ENCODE measurements around the gene SSR2. TPM values are rescaled to one million over a fixed set of nuclear protein-coding genes. Genes with fewer than 3 reads are reported as not detected.

The SSR2 gene
- 100 to 1,000 TPM; 193 TPM for total RNA-seq
- polyA plus RNA-seq (2013, experiment 1 of 2): 299 TPM
- 274 TPM for polyA plus RNA-seq (2013, experiment 2 of 2)
- long read RNA-seq, experiment 1, transcript SSR2-201 (6 exons, 1,116 nt): major isoform, 61 of 122 reads
- long read RNA-seq, experiment 1, partial matches to known transcripts: 42 of 122 reads
- long read RNA-seq, experiment 1, other reads (novel, unspliced or antisense): 14 of 122 reads
- long read RNA-seq, experiment 2, transcript SSR2-201 (6 exons, 1,116 nt): major isoform, 160 of 187 reads
- long read RNA-seq, experiment 2, partial matches to known transcripts: 20 of 187 reads
- long read RNA-seq, experiment 2, other reads (novel, unspliced or antisense): 2 of 187 reads
- long read RNA-seq, experiment 3, transcript SSR2-201 (6 exons, 1,116 nt): major isoform, 314 of 369 reads
- long read RNA-seq, experiment 3, transcript SSR2-209 (5 exons, 1,040 nt): minor isoform, 6 of 369 reads
- long read RNA-seq, experiment 3, partial matches to known transcripts: 36 of 369 reads
- long read RNA-seq, experiment 3, other reads (novel, unspliced or antisense): 9 of 369 reads
- long read RNA-seq, experiment 4, transcript SSR2-218 (6 exons, 1,008 nt): minor isoform, 9 of 929 reads
- long read RNA-seq, experiment 4, transcript SSR2-209 (5 exons, 1,040 nt): minor isoform, 30 of 929 reads
- long read RNA-seq, experiment 4, transcript SSR2-201 (6 exons, 1,116 nt): major isoform, 837 of 929 reads
- long read RNA-seq, experiment 4, partial matches to known transcripts: 27 of 929 reads
- long read RNA-seq, experiment 4, other reads (novel, unspliced or antisense): 21 of 929 reads

GRCh38 chr1:156020293-156021092 is at the start of gene SSR2:
Gene SSR2 (minus strand): TSS chr1:156020951. CDS start chr1:156020167, 784 bp downstream.
- Histone ChIP-seq H3K9ac (ENCODE audit: extremely low read depth, low read length, poor library complexity, severe bottlenecking) (peak within 1 kb of the TSS; percentile 62), H3K27me3 (ENCODE audit: control insufficient read depth, insufficient read depth, low read length, poor library complexity, severe bottlenecking) (peaks cover 4% of the 10 kb centered on the region), H3K9me3 (ENCODE audit: control insufficient read depth, low read length) (no peaks in the 10 kb centered on the region), H3K4me1 (ENCODE audit: control insufficient read depth, insufficient read depth, low read length) (no peaks in the 10 kb centered on the region), H3K36me3 (ENCODE audit: control insufficient read depth, insufficient read depth, low read length) (peaks cover 29% of the 10 kb centered on the region), H3K4me3 (ENCODE audit: low read length) (peak within 1 kb of the TSS; percentile 95), H3K27ac (ENCODE audit: low read depth, low read length) (no peak within 1 kb of the TSS)
- peak; percentile 95 for DNase-seq
- TF ChIP-seq CTCF (conservative IDR thresholded peaks at IDR 0.05): no peak
- Mint-ChIP-seq H3K4me3 (peak within 1 kb of the TSS; percentile 86), H3K27me3 (ENCODE audit: insufficient read depth) (peaks cover 14% of the 10 kb centered on the region), H3K9me3 (no peaks in the 10 kb centered on the region), H3K27ac (peak within 1 kb of the TSS; percentile 83), H3K36me3 (ENCODE audit: low read depth) (peaks cover 38% of the 10 kb centered on the region), H3K4me1 (peaks cover 9% of the 10 kb centered on the region)
- WGBS, 2 experiments (ENCODE audit: insufficient coverage in 1 of 2, insufficient read length in 1 of 2): 1% methylated on average over 18 to 45 of the region's 45 CpGs

- Histone ChIP-seq H3K4me1 (ENCODE audit: control insufficient read depth, insufficient read depth, low read length) (peaks cover 12% of the 10 kb centered on the region), H3K9me3 (ENCODE audit: control insufficient read depth, low read length) (no peaks in the 10 kb centered on the region), H3K27me3 (ENCODE audit: control insufficient read depth, insufficient read depth, low read length, poor library complexity, severe bottlenecking) (no peaks in the 10 kb centered on the region), H3K27ac (ENCODE audit: low read depth, low read length) (peak overlapping the region; percentile 75), H3K9ac (ENCODE audit: extremely low read depth, low read length, poor library complexity, severe bottlenecking) (no peak overlapping the region), H3K36me3 (ENCODE audit: control insufficient read depth, insufficient read depth, low read length) (peaks cover 24% of the 10 kb centered on the region), H3K4me3 (ENCODE audit: low read length) (no peak overlapping the region)
- no peaks in the 10 kb centered on the region for H3K27me3 Mint-ChIP-seq (ENCODE audit: insufficient read depth)
- H3K4me3 Mint-ChIP-seq: no peak overlapping the region
- H3K4me1 Mint-ChIP-seq: peaks cover 41% of the 10 kb centered on the region
- peak; percentile 45 for DNase-seq
- peaks cover 47% of the 10 kb centered on the region for H3K36me3 Mint-ChIP-seq (ENCODE audit: low read depth)
- 80 to 87% methylated on average over 1 to 4 of the region's 4 CpGs for WGBS, 2 experiments (ENCODE audit: insufficient coverage in 1 of 2, insufficient read length in 1 of 2)
- TF ChIP-seq CTCF (conservative IDR thresholded peaks at IDR 0.05): no peak
- peak overlapping the region; percentile 61 for H3K27ac Mint-ChIP-seq
- H3K9me3 Mint-ChIP-seq: no peaks in the 10 kb centered on the region
These were observed 49.8 kb upstream of the SSR2 start for GRCh38 chr1:156070548-156070947.

Measured in endodermal cell (in vitro differentiated cells).